Choroid plexus epithelial cell (primary cell): ENCODE data around the gene PRRC2B.
"Not testable (repeated sequence)": the region's sequence is repeated elsewhere in the genome, so short reads cannot be mapped to it uniquely, and the experiment has no call there.

Experiments
- DNase-seq: peaks from one replicate; pipeline ENCODE4 v3.0.0-alpha.2; 2010; ENCODE audit warnings: low read depth
- H3K4me3 ChIP-seq: 2 replicates; pipeline ENCODE4 v1.5.1; 2011; ENCODE audit warnings: low read depth, mild to moderate bottlenecking, control low read depth, low read length, moderate library complexity
- TF ChIP-seq, protein P1 (sequence below): conservative IDR thresholded peaks from 2 replicates; pipeline ENCODE4 v1.5.1; 2011; ENCODE audit warnings: low read depth, mild to moderate bottlenecking, control low read depth, inconsistent platforms, low read length, moderate library complexity

PRRC2B gene

DNA sequence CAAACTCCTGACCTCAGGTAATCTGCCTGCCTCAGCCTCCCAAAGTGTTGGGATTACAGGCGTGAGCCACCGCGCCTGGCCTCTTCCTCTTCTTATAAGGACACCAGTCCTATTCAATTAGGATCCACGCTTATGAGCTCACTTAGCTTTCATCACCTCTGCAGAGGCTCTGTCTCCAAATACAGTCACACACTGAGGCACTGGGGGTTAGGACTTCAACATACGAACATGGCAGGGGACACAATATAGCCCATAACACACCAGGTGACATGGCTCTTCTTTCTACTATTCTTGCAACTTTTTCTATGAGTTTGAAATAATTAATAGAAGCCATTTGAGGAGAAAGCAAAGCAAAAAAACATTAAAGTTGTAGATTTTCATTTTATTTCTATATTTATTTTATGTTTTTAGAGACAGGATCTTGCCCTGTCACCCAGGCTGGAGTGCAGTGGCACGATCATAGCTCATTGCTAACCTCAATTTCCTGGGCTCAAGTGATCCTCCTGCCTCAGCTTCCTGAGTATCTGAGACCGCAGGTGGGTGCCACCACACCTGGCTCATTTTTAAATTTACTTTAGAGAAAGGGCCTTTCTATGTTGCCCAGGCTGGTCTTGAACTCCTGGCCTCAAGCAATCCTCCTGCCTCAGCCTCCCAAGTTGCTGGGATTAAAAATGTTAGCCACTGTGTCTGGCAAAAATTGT, 145.5 kb downstream of the PRRC2B start:
- no peak for DNase-seq
- no peak overlapping the region for H3K4me3 ChIP-seq
- TF ChIP-seq, protein P1, sequence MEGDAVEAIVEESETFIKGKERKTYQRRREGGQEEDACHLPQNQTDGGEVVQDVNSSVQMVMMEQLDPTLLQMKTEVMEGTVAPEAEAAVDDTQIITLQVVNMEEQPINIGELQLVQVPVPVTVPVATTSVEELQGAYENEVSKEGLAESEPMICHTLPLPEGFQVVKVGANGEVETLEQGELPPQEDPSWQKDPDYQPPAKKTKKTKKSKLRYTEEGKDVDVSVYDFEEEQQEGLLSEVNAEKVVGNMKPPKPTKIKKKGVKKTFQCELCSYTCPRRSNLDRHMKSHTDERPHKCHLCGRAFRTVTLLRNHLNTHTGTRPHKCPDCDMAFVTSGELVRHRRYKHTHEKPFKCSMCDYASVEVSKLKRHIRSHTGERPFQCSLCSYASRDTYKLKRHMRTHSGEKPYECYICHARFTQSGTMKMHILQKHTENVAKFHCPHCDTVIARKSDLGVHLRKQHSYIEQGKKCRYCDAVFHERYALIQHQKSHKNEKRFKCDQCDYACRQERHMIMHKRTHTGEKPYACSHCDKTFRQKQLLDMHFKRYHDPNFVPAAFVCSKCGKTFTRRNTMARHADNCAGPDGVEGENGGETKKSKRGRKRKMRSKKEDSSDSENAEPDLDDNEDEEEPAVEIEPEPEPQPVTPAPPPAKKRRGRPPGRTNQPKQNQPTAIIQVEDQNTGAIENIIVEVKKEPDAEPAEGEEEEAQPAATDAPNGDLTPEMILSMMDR, result no peak

GRCh38 chr9:131543141-131543540, 149.3 kb downstream of the PRRC2B start:
- DNase-seq, result no peak
- TF ChIP-seq, protein P1, result no peak
- H3K4me3 ChIP-seq, result no peak overlapping the region

GRCh38 chr9:131545003-131545785, 151.3 kb downstream of the PRRC2B start, which contains the start of gene PRRT1B:
Gene PRRT1B (plus strand): TSS chr9:131545523. CDS start chr9:131545616, 93 bp downstream.
- TF ChIP-seq, protein P1, result no peak

DNA sequence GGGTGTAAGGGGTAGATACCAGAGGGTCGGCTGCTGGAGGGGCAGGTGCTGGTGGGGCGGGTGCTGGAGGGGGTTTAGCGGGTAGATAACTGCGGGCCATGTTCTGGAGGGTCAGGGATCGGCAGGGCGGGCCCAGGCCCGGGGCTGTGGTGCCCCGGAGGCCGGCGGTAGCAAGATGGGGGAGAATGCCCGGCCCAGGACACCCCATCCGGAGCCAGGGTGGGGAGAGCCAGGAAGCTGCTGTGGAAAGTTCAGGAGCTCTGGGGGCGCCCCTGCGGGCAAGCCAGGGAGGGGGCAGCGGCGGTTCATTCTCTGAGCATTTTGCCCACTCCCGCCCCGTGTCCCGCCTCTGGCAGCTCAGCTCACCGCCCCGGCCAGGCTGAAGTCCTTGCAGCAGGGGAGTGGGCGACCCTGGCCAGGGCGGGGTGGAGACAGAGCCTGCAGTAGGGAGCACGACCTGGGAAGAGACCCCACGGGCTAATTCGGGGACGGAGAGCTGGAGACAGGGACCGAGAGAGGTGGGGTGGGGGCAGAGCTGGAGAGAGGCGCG, 152.0 kb downstream of the PRRC2B start:
- TF ChIP-seq, protein P1, result no peak
- no peak overlapping the region for H3K4me3 ChIP-seq
- DNase-seq, result no peak

More at GRCh38 chr9:131545003-131545785, 151.3 kb downstream of the PRRC2B start, which contains the start of gene PRRT1B:
- H3K4me3 ChIP-seq, result no peak within 1 kb of the TSS
- peak; percentile 12 for DNase-seq

DNA sequence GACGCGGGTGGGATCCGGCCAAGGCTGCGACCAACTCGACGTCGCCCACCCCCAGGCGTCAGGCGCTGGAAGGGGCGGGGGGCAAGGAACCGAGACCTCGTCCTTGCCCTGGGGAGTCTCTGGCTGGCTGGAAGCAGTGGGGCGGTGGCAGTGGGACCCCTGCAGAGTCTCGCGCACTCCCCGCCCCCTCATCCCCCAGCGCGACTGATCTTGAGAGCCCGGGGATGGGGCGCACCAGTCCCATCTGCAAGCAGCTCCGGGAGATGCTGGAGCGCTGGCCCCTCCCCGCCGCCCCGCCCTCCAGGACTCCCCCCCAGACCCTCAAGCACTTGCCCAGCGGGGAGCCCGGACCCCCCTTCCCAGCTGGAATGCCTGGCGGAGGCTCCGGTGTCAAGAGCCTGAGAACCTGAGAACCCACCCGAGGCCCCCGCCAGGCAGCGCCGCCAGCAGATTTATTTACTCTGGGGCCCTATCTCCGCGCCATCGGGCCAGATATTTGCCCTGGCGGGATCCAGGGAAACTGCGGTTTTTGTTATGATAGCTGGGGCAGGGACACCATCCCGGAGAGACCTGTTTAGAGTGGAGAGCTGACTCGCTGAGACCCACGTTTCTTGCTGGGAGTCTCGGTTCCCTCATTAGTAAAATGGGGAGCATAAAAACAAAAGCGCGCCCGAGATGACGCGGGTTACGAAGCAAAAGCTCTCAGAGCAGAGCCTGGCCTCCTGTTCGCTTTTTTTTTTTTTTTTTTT, 152.6 kb downstream of the PRRC2B start:
- peak; percentile 15 for DNase-seq
- TF ChIP-seq, protein P1, result peak; percentile 22
- H3K4me3 ChIP-seq, result peak overlapping the region; percentile 42

GRCh38 chr9:131549186-131549585, 155.3 kb downstream of the PRRC2B start:
- DNase-seq, H3K4me3 ChIP-seq: not testable (repeated sequence)
